ENCODE results near the gene NRK.

Gene NRK

GRCh38 chrX:106005684-106006083 is 183.3 kb downstream of the NRK start:
- H3K4me3 ChIP-seq (ENCODE audit: control insufficient read depth, low read depth, low read length): no peak overlapping the region
- TF ChIP-seq CTCF (conservative IDR thresholded peaks at IDR 0.05; ENCODE audit: control insufficient read depth, insufficient read depth, low read depth, low read length): no peak
- no peak for DNase-seq (ENCODE audit: low read depth)

- no peak for TF ChIP-seq CTCF (conservative IDR thresholded peaks at IDR 0.05; ENCODE audit: control insufficient read depth, insufficient read depth, low read depth, low read length)
- no peak for DNase-seq (ENCODE audit: low read depth)
- H3K4me3 ChIP-seq (ENCODE audit: control insufficient read depth, low read depth, low read length): no peak overlapping the region
These were observed 185.5 kb downstream of the NRK start for GRCh38 chrX:106007815-106008214.

Measured in fibroblast of mammary gland (primary cell).